GM12801 (cell line): Measurements from ENCODE around the gene IRF2BPL.

Experiments used
- CTCF ChIP-seq: IDR thresholded peaks from one replicate; pipeline ENCODE4 v1.5.1; 2011; ENCODE audit warnings: control low read depth; ENCODE audit not compliant: insufficient read length; ENCODE audit errors: extremely low read depth

Gene IRF2BPL

GRCh38 chr14:77052281-77053044 lies 24.0 kb upstream of the IRF2BPL start:
- TF ChIP-seq CTCF = no peak

- TF ChIP-seq CTCF = no peak
Observed at GRCh38 chr14:77051116-77051515, 22.6 kb upstream of the IRF2BPL start.

- no peak for TF ChIP-seq CTCF
Observed at GRCh38 chr14:77046721-77047120, 18.2 kb upstream of the IRF2BPL start.

GRCh38 chr14:77045238-77046162 lies 17.0 kb upstream of the IRF2BPL start:
- TF ChIP-seq CTCF = no peak

GRCh38 chr14:77044783-77045237 lies 16.3 kb upstream of the IRF2BPL start:
- TF ChIP-seq CTCF = no peak

GRCh38 chr14:77043984-77044485 lies 15.5 kb upstream of the IRF2BPL start:
- TF ChIP-seq CTCF = no peak
